GM23338 (cell line): ENCODE data around the gene CD34. TPM values are rescaled to one million over a fixed set of nuclear protein-coding genes. Genes with fewer than 3 reads are reported as not detected.

Experiments used
- ATAC-seq: fragments of 200-7000 bp; cut with Tn5 transposase; 3 replicates; pipeline ENCODE4 v1.9.1; 2020
- DNase-seq: peaks from one replicate; pipeline ENCODE4 v3.0.0-alpha.2; 2015; ENCODE audit warnings: low spot score
- H2AFZ ChIP-seq: fragments of 200-600 bp; sonication (generic); 2 replicates; pipeline ENCODE4 v1.8.0; 2016; ENCODE audit warnings: antibody characterized with exemption, mild to moderate bottlenecking, moderate library complexity
- H3F3A ChIP-seq: fragments of 200-600 bp; sonication (generic); replicated peaks from 2 replicates; pipeline ENCODE4 v1.8.0; 2017; ENCODE audit warnings: antibody characterized with exemption, mixed run types, low read depth
- H3K27ac ChIP-seq: fragments of 200-600 bp; sonication (generic); 2 replicates; pipeline ENCODE4 v1.6.1; 2016; ENCODE audit warnings: low read depth
- H3K27me3 ChIP-seq: fragments of 200-600 bp; sonication (generic); 2 replicates; pipeline ENCODE4 v1.8.0; 2016; ENCODE audit warnings: mild to moderate bottlenecking, mixed run types, moderate library complexity; ENCODE audit not compliant: insufficient read depth
- H3K36me3 ChIP-seq: fragments of 200-600 bp; sonication (generic); 2 replicates; pipeline ENCODE4 v1.8.0; 2016; ENCODE audit warnings: mild to moderate bottlenecking; ENCODE audit not compliant: insufficient read depth
- H3K4me1 ChIP-seq: fragments of 200-600 bp; sonication (generic); 2 replicates; pipeline ENCODE4 v1.8.0; 2016; ENCODE audit warnings: mild to moderate bottlenecking, moderate library complexity; ENCODE audit not compliant: insufficient read depth
- H3K4me2 ChIP-seq: fragments of 200-600 bp; sonication (generic); 2 replicates; pipeline ENCODE4 v1.7.1; 2017; ENCODE audit warnings: mixed run types
- H3K4me3 ChIP-seq: fragments of 200-600 bp; sonication (generic); 2 replicates; pipeline ENCODE4 v1.6.1; 2016; ENCODE audit warnings: mixed run types
- H3K79me2 ChIP-seq: fragments of 200-600 bp; sonication (generic); replicated peaks from 2 replicates; pipeline ENCODE4 v1.8.0; 2017; ENCODE audit warnings: mild to moderate bottlenecking; ENCODE audit not compliant: insufficient read depth
- H3K9me2 ChIP-seq: fragments of 200-600 bp; sonication (generic); 2 replicates; pipeline ENCODE4 v1.8.0; 2017; ENCODE audit not compliant: insufficient read depth
- H4K20me1 ChIP-seq: fragments of 200-600 bp; sonication (generic); replicated peaks from 2 replicates; pipeline ENCODE4 v1.8.0; 2017; ENCODE audit warnings: mild to moderate bottlenecking; ENCODE audit not compliant: insufficient read depth
- H3K27ac Mint-ChIP-seq: 2 replicates; pipeline ENCODE4 v1.8.0; 2020; ENCODE audit warnings: inconsistent platforms, mild to moderate bottlenecking, moderate library complexity, mixed read lengths
- H3K27me3 Mint-ChIP-seq: 3 replicates; pipeline ENCODE4 v1.8.0; 2022; ENCODE audit warnings: low read depth, mild to moderate bottlenecking, moderate library complexity, mixed read lengths, inconsistent platforms; ENCODE audit not compliant: insufficient read depth, poor library complexity
- H3K36me3 Mint-ChIP-seq: 3 replicates; pipeline ENCODE4 v1.8.0; 2021; ENCODE audit warnings: low read depth, mild to moderate bottlenecking, inconsistent platforms, moderate library complexity, mixed read lengths
- H3K4me1 Mint-ChIP-seq: 3 replicates; pipeline ENCODE4 v1.8.0; 2020; ENCODE audit warnings: mild to moderate bottlenecking, inconsistent platforms, mixed read lengths
- H3K4me3 Mint-ChIP-seq: 3 replicates; pipeline ENCODE4 v1.8.0; 2021; ENCODE audit warnings: moderate library complexity, mild to moderate bottlenecking, inconsistent platforms, mixed read lengths
- H3K9me3 Mint-ChIP-seq: 3 replicates; pipeline ENCODE4 v1.8.0; 2020; ENCODE audit warnings: moderate library complexity, mild to moderate bottlenecking, inconsistent platforms, mixed read lengths
- CREB1 ChIP-seq: fragments of 250-450 bp; sonication (Bioruptor Pico); IDR thresholded peaks from 2 replicates; pipeline ENCODE4 v1.5.0; 2020; ENCODE audit warnings: low read depth, mild to moderate bottlenecking, moderate library complexity
- CTCF ChIP-seq, 2 experiments: fragments of 200-600 bp in 1 of 2; sonication (generic) in 1 of 2; conservative IDR thresholded peaks; 2 replicates each; pipeline versions ENCODE4 v1.5.1 to v1.6.1; 2016 to 2017; ENCODE audit warnings: antibody characterized with exemption in 2 of 2, low read depth in 2 of 2, mild to moderate bottlenecking in 2 of 2, moderate library complexity in 1 of 2
- ETS1 ChIP-seq: IDR thresholded peaks from 2 replicates; pipeline ENCODE4 v1.6.1; 2016; ENCODE audit warnings: antibody characterized with exemption
- EZH2 ChIP-seq: fragments of 200-600 bp; sonication (generic); IDR thresholded peaks from one replicate; pipeline ENCODE4 v1.8.0; 2017; ENCODE audit warnings: antibody characterized with exemption, mild to moderate bottlenecking, low read depth; ENCODE audit not compliant: unreplicated experiment
- EZH2phosphoT487 ChIP-seq: fragments of 200-600 bp; sonication (generic); IDR thresholded peaks from one replicate; pipeline ENCODE4 v1.8.1; 2018; ENCODE audit warnings: antibody characterized with exemption; ENCODE audit not compliant: unreplicated experiment
- JUNB ChIP-seq: IDR thresholded peaks from one replicate; pipeline ENCODE4 v1.6.1; 2016; ENCODE audit warnings: antibody characterized with exemption; ENCODE audit not compliant: unreplicated experiment
- NANOG ChIP-seq: IDR thresholded peaks from 2 replicates; pipeline ENCODE4 v1.6.1; 2016; ENCODE audit warnings: antibody characterized with exemption, borderline replicate concordance
- POLR2AphosphoS5 ChIP-seq: IDR thresholded peaks from 2 replicates; pipeline ENCODE4 v1.6.1; 2016; ENCODE audit warnings: antibody characterized with exemption, low read depth
- REST ChIP-seq: IDR thresholded peaks from one replicate; pipeline ENCODE4 v1.6.1; 2018; ENCODE audit warnings: antibody characterized with exemption; ENCODE audit not compliant: unreplicated experiment
- STAT1 ChIP-seq: IDR thresholded peaks from one replicate; pipeline ENCODE4 v1.6.1; 2016; ENCODE audit warnings: antibody characterized with exemption; ENCODE audit not compliant: unreplicated experiment
- ZNF114 ChIP-seq: fragments of 250-450 bp; sonication (Bioruptor Pico); IDR thresholded peaks from 2 replicates; pipeline ENCODE4 v1.5.0; 2020; ENCODE audit warnings: mild to moderate bottlenecking, moderate library complexity
- ZNF331 ChIP-seq: fragments of 250-450 bp; sonication (Bioruptor Pico); IDR thresholded peaks from 2 replicates; pipeline ENCODE4 v1.5.0; 2020; ENCODE audit warnings: low read depth, mild to moderate bottlenecking, moderate library complexity
- ZNF462 ChIP-seq: fragments of 250-450 bp; sonication (Bioruptor Pico); IDR thresholded peaks from 2 replicates; pipeline ENCODE4 v1.5.0; 2020; ENCODE audit warnings: mild to moderate bottlenecking, moderate library complexity
- polyA plus RNA-seq: library from polyadenylated mRNA; unstranded; fragments of >200 nt; fragmentation: Nextera tagmentation; extraction: Ambion mirVana; gene quantifications from 2 replicates; pipeline ENCODE4 v1.2.1, GENCODE V29; 2016
- total RNA-seq: library from RNA; depleted of rRNA; stranded (reverse); fragments of >200 nt; shearing (Covaris generic); gene quantifications from 2 replicates; pipeline ENCODE4 v1.2.3, GENCODE V29; 2014

CD34 gene
- total and polyA plus RNA-seq, 2 experiments from 2014 or later: 0.07 to 0.18 TPM

- TF ChIP-seq JUNB (no peak), REST (no peak), CREB1 (CRISPR knock-in tag) (no peak), EZH2 (no peak), STAT1 (no peak), POLR2AphosphoS5 (no peak), ETS1 (no peak), CTCF (conservative IDR thresholded peaks at IDR 0.05; ENCODE audit: low read depth in 2 of 2) (no peak), ZNF114 (CRISPR knock-in tag) (no peak), NANOG (no peak), EZH2phosphoT487 (no peak), ZNF331 (CRISPR knock-in tag) (no peak), ZNF462 (CRISPR knock-in tag) (no peak)
- Histone ChIP-seq H3K27me3 (no peaks in the 10 kb centered on the region), H3F3A (no peaks in the 10 kb centered on the region), H3K27ac (no peak overlapping the region), H3K79me2 (no peaks in the 10 kb centered on the region), H3K9me2 (no peaks in the 10 kb centered on the region), H3K4me1 (no peaks in the 10 kb centered on the region), H3K4me3 (no peak overlapping the region), H4K20me1 (no peaks in the 10 kb centered on the region), H2AFZ (no peak overlapping the region), H3K36me3 (no peaks in the 10 kb centered on the region), H3K4me2 (no peak overlapping the region)
- Mint-ChIP-seq H3K9me3 (no peaks in the 10 kb centered on the region), H3K4me3 (no peak overlapping the region), H3K27ac (no peak overlapping the region), H3K36me3 (no peaks in the 10 kb centered on the region), H3K27me3 (no peaks in the 10 kb centered on the region), H3K4me1 (peaks cover 7% of the 10 kb centered on the region; the same call in 2 of the 3 replicates)
- DNase-seq (no peak), ATAC-seq (no peak)
These were observed 38.8 kb upstream of the CD34 start for GRCh38 chr1:207949571-207950195.
